ENCODE results near the gene ANKRD55.

- TF ChIP-seq CTCF (tag by site-specific recombination; IDR thresholded peaks at IDR 0.05): no peak
- TF ChIP-seq ZNF521 (tag by site-specific recombination; IDR thresholded peaks at IDR 0.05): no peak
- no peak for TF ChIP-seq PBX3 (CRISPR knock-in tag; IDR thresholded peaks at IDR 0.05)
- TF ChIP-seq ZNF530 (tag by site-specific recombination; IDR thresholded peaks at IDR 0.05; ENCODE audit: low read depth): no peak
- no peak for TF ChIP-seq ZNF324 (tag by site-specific recombination; IDR thresholded peaks at IDR 0.05)
- no peak for TF ChIP-seq ZNF830 (tag by site-specific recombination; IDR thresholded peaks at IDR 0.05; ENCODE audit: low read depth)
- TF ChIP-seq YY1 (tag by site-specific recombination; IDR thresholded peaks at IDR 0.05): no peak
- no peak for TF ChIP-seq ZNF24 (tag by site-specific recombination; IDR thresholded peaks at IDR 0.05)
- no peak for TF ChIP-seq SETDB1 (IDR thresholded peaks at IDR 0.05; ENCODE audit: insufficient read length, low read length)
- TF ChIP-seq SP7 (tag by site-specific recombination; IDR thresholded peaks at IDR 0.05): no peak
- TF ChIP-seq ZBTB1 (tag by site-specific recombination; IDR thresholded peaks at IDR 0.05): no peak
Measured at GRCh38 chr5:56279291-56279690, 46.2 kb upstream of the ANKRD55 start.

All from HEK293 (cell line).